ENCODE results near the gene EFCAB11. TPM values are rescaled to one million over a fixed set of nuclear protein-coding genes. Genes with fewer than 3 reads are reported as not detected.

EFCAB11 gene
- polyA plus RNA-seq, 1 donor (not counting 4 experiments of a cell fraction or from before 2014, with no cell fraction given) = 12.9 TPM

GRCh38 chr14:89844508-89844907, 110.0 kb downstream of the EFCAB11 start:
- Histone ChIP-seq H3K79me2 (ENCODE audit: control insufficient read depth, insufficient read depth, low read length) (no peaks in the 10 kb centered on the region), H2AFZ (ENCODE audit: control insufficient read depth, low read length) (peak overlapping the region; percentile 37), H4K20me1 (ENCODE audit: control insufficient read depth, extremely low read depth, insufficient read depth, low read length) (no peaks in the 10 kb centered on the region), H3K36me3 (ENCODE audit: control insufficient read depth in 2 of 2, extremely low read depth in 1 of 2, insufficient read depth in 2 of 2, low read length in 2 of 2) (no peaks in the 10 kb centered on the region), H3K4me3 (ENCODE audit: control insufficient read depth in 2 of 3, extremely low read depth in 1 of 3, insufficient read depth in 2 of 3, low read depth in 1 of 3, low read length in 3 of 3) (no peak overlapping the region), H3K27ac (ENCODE audit: control insufficient read depth, insufficient read depth, low read length) (no peak overlapping the region), H3K4me2 (ENCODE audit: control insufficient read depth, extremely low read depth, insufficient read depth, low read depth, low read length) (no peak overlapping the region), H3K4me1 (ENCODE audit: control insufficient read depth, extremely low read depth, insufficient read depth, low read length) (no peaks in the 10 kb centered on the region), H3K9me3 (ENCODE audit: control insufficient read depth, low read depth, low read length) (no peaks in the 10 kb centered on the region), H3K9me1 (ENCODE audit: control insufficient read depth, extremely low read depth, insufficient read depth, low read length) (no peaks in the 10 kb centered on the region), H3K27me3 (ENCODE audit: control insufficient read depth, extremely low read depth, insufficient read depth, low read length) (no peaks in the 10 kb centered on the region), H3K9ac (ENCODE audit: control insufficient read depth, extremely low read depth, insufficient read depth, low read length) (no peak overlapping the region)
- no peak for FAIRE-seq
- TF ChIP-seq, protein P1, sequence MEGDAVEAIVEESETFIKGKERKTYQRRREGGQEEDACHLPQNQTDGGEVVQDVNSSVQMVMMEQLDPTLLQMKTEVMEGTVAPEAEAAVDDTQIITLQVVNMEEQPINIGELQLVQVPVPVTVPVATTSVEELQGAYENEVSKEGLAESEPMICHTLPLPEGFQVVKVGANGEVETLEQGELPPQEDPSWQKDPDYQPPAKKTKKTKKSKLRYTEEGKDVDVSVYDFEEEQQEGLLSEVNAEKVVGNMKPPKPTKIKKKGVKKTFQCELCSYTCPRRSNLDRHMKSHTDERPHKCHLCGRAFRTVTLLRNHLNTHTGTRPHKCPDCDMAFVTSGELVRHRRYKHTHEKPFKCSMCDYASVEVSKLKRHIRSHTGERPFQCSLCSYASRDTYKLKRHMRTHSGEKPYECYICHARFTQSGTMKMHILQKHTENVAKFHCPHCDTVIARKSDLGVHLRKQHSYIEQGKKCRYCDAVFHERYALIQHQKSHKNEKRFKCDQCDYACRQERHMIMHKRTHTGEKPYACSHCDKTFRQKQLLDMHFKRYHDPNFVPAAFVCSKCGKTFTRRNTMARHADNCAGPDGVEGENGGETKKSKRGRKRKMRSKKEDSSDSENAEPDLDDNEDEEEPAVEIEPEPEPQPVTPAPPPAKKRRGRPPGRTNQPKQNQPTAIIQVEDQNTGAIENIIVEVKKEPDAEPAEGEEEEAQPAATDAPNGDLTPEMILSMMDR (optimal IDR thresholded peaks at IDR 0.05 in 1 of 3, IDR thresholded peaks at IDR 0.05 in 1 of 3, conservative IDR thresholded peaks at IDR 0.05 in 1 of 3; ENCODE audit: extremely low read depth in 1 of 3, insufficient read depth in 2 of 3, low read length in 3 of 3) = no peak
- no peak for TF ChIP-seq EZH2 (IDR thresholded peaks at IDR 0.05; ENCODE audit: low read length)
- DNase-seq (ENCODE audit: low read depth, low spot score) = no peak
- dilution Hi-C loops (cut with MboI; ENCODE audit: extremely low pct_ligation_motif_present, low sequenced_read_pairs) = no loop called here

DNA sequence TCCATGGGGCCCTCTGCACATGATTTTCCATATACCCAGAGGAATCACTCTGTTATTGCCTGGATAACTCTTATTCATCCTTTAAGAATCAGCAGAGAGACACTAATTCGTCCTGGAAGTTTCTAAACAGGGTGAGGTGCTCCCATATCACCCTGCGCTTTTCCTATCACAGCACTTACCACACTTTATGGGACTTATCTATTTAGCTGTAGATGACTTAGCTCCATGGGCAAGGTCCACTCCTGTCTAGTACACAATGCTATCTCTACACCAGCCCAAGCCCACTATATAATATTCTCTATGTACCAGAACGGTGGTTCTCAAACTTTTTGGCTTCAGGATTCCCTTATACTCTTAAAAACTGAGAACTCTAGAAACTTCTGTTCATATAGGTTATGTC, 111.7 kb downstream of the EFCAB11 start:
- H4K20me1 ChIP-seq (ENCODE audit: control insufficient read depth, extremely low read depth, insufficient read depth, low read length) = no peaks in the 10 kb centered on the region
- H3K36me3 ChIP-seq (ENCODE audit: control insufficient read depth in 2 of 2, extremely low read depth in 1 of 2, insufficient read depth in 2 of 2, low read length in 2 of 2) = no peaks in the 10 kb centered on the region
- no peaks in the 10 kb centered on the region for H3K79me2 ChIP-seq (ENCODE audit: control insufficient read depth, insufficient read depth, low read length)
- no peak overlapping the region for H3K27ac ChIP-seq (ENCODE audit: control insufficient read depth, insufficient read depth, low read length)
- H2AFZ ChIP-seq (ENCODE audit: control insufficient read depth, low read length) = no peak overlapping the region
- H3K4me3 ChIP-seq (ENCODE audit: control insufficient read depth in 2 of 3, extremely low read depth in 1 of 3, insufficient read depth in 2 of 3, low read depth in 1 of 3, low read length in 3 of 3) = no peak overlapping the region
- no peak overlapping the region for H3K9ac ChIP-seq (ENCODE audit: control insufficient read depth, extremely low read depth, insufficient read depth, low read length)
- TF ChIP-seq, protein P1 (optimal IDR thresholded peaks at IDR 0.05 in 1 of 3, IDR thresholded peaks at IDR 0.05 in 1 of 3, conservative IDR thresholded peaks at IDR 0.05 in 1 of 3; ENCODE audit: extremely low read depth in 1 of 3, insufficient read depth in 2 of 3, low read length in 3 of 3) = no peak
- no peak for TF ChIP-seq EZH2 (IDR thresholded peaks at IDR 0.05; ENCODE audit: low read length)
- dilution Hi-C loops (cut with MboI; ENCODE audit: extremely low pct_ligation_motif_present, low sequenced_read_pairs) = no loop called here
- no peaks in the 10 kb centered on the region for H3K9me3 ChIP-seq (ENCODE audit: control insufficient read depth, low read depth, low read length)
- H3K4me2 ChIP-seq (ENCODE audit: control insufficient read depth, extremely low read depth, insufficient read depth, low read depth, low read length) = no peak overlapping the region
- DNase-seq (ENCODE audit: low read depth, low spot score) (no peak), FAIRE-seq (no peak)
- H3K27me3 ChIP-seq (ENCODE audit: control insufficient read depth, extremely low read depth, insufficient read depth, low read length) = no peaks in the 10 kb centered on the region
- no peaks in the 10 kb centered on the region for H3K4me1 ChIP-seq (ENCODE audit: control insufficient read depth, extremely low read depth, insufficient read depth, low read length)
- H3K9me1 ChIP-seq (ENCODE audit: control insufficient read depth, extremely low read depth, insufficient read depth, low read length) = no peaks in the 10 kb centered on the region
